RKO (cell line): ENCODE results near the gene SAMM50.
A peak's percentile ranks its signal among the peaks of the same experiment; 100 is the strongest.

Source experiments
- DNase-seq: peaks from one replicate; pipeline ENCODE4 v3.0.0-alpha.2; 2016; ENCODE audit warnings: low spot score

SAMM50 gene

DNA sequence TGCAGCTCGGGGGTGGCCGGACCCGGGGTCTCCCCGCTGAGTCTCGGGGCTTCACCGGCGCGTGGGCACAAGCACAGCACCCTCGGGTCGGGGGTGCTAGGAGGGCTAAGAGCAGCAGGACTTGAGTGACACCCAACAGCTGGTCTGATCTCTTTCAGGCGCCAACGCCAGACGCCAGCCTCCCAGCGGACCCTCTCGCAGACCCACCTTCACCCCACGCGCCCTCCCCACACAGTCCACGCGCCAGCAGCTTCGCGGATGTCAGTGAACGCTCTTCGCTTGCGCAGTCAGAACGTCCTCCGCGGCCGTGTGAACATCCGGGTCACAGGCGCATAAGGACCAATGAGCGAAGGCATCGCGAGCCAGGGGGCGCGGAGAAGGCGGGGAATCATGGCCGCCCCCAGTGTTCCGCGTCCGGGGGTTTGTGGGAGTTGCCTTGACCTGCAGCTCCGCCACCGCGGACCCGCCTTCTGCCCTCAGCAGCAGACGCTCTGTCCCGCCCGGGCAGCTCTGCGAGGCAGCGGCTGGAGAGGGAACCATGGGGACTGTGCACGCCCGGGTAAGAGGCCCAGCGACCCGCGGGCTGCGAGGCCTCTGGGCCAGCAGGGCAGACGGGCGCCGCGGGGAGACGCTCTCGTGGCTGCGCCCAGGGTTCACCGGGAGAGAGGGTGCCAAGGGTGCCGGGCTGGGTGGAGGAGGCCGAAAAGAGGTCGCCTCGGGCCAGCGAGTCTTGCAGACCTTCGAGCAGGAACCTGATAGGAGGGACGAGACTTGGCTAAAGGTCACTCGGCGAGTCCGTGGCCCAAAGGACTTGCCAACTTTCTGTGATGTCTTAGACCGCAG is at the start of gene SAMM50:
TSS of gene SAMM50 (plus strand) at position 403 of the 843 bp plus-strand sequence. CDS start at position 539, 136 bp downstream.
- peak; percentile 91 for DNase-seq

DNA sequence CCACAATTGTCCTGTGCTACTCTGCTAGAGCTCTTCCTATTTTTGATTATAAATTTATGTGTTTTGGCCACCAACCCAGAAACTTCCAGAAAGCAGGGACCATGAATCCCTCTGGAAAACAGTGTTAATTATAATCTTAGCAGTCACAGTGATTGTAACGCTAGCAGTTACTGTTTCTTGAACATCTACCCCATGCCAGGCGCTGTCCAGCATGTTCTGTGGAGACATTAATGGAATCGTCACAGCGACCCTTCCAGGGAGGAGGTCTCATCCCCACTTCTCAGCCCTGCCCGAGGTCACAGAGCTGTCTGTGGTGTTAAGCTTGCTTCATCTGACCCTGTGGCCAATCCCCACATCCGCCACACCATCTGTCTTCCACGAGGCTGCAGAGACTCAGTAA is 49.6 kb upstream of the SAMM50 start:
- no peak for DNase-seq

DNA sequence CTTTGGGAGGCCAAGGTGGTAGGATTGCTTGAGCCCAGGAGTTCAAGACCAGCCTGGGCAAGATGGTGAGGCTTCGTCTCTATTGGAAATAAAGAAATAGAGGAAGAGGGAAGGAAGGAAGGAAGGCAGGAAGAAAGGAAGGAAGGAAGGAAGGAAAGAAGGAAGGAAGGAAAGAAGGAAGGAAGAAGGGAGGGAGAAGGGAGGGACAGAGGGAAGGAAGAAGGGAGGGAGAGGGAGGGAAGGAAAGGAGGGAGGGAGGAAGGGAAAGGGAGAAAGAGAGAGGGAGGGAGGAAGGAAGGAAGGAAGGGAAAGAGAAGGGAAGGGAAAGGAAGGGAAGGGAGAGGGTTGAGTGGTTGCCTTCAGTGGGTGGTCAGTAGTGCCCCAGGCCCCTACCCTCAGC is 45.5 kb upstream of the SAMM50 start:
- no peak for DNase-seq

DNA sequence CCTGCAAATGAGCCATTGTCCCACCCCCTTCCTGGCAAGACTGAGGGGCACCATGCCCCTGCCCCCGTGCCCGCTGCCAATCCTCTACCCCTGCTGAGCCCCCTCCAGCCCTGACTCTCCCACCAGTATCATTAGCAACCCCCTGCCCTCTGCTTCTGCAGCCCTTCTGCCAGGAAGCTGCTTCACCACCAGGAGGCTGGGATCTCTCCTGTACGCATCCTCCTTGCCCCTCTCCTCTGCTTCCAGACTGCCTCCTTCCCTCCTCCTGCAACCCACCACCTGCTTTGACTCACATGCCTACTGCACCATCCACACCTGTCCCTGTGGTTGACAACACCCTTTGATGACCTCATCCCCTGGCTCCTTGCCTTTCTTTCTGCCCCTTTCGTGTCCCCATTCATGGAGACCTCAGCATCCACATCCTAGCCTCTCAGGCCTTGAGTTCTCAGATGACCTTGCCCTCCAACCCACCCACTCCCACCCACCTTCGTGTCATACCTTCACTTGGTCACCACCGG is 45.0 kb upstream of the SAMM50 start:
- DNase-seq: no peak

DNA sequence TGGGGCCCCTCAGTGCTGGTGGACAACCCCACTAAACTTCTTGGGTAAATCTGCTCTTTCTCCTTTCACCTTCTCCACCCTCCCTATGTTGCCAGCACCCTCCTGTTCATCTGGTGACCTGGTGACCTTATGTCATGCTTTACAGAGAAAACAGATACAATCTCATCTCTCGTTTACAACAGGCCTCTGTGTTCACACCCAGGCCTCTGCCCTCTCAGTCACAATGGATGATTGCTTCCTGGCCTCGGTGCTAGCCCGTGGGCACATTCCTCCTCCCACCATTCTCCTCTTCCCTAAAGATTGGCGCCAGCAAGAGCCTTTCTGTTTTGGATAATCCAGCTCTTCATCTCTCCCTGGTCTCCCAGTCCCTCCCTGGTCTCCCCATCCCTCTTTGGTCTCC is 43.9 kb upstream of the SAMM50 start:
- DNase-seq: no peak

DNA sequence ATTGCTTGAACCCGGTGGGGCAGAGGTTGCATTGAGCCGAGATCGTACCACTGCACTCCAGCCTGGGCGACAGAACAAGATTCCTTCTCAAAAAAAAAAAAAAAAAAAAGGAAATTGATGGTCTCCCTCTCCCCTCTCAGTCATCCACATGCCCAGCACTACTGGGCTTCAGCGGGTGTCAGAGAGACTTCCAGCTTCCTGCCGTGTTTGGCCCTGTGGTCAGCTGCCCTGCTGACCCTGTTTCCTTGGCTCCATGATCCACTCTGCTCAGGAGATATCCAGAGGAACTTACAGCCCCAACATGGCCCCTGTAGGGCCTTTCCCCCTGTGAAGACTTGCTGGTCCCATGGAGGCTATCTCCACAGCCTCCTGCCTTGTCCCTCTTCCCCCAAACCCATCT is 37.7 kb upstream of the SAMM50 start:
- DNase-seq: no peak

DNA sequence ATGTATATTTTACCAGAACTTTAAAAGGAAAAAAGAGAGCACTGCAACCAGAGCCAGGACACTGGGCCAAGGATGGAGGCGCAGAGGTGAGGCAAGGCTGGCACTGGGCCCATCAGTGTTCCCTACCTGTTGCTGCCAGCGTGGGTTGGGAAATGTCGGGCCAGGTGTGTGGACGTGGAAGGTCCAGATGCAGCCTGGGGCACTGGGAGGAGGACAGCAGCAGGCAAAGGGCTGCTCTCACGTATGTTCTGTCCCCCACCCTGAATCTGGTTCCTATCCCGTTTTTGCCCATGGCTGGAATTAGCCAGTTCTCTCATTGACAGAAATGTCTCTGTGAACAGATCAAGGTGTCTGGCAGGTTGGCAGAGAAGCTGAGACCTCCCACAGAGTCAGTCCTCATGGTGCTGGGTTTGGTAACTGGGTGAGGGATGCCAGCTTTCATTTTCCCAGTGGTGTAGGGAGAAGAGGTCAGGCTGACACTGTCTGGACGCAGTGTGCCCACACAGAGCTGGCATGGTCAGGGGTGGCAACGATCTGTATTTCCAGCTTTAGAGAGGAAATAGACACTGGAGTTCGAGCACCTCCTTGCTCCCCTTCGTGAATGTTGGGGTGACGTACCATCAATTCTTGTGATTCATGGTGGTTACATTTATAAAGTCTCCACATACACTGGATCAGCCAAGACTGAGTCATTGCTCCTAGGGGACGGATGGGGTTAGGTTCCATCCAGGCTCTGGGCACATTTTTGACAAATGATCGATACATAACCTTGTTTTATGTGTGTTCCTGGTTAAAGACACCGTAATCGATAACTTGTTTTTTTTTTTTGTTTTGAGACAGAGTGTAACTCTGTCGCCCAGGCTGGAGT is 35.9 kb upstream of the SAMM50 start:
- peak; percentile 56 for DNase-seq

DNA sequence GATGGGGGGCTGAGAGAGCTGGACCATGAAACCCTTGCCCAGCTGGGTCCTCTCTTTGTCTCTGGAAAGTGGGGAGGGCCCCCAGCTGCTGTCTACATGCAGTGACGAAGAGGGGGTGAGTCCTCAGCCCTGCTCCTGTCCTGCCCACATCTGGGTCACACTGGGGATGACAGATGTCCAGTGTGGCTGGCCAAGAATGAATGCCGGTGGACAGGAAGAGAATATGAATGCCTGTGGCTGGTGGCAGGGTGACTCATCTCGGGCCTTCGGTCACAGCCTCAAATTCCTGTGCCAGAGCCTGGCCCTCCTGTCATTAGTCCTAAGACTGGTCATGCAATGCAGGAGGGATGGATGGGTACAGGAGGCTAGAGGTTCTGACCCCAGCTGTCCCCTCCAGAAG is 33.9 kb upstream of the SAMM50 start:
- DNase-seq: peak; percentile 63

DNA sequence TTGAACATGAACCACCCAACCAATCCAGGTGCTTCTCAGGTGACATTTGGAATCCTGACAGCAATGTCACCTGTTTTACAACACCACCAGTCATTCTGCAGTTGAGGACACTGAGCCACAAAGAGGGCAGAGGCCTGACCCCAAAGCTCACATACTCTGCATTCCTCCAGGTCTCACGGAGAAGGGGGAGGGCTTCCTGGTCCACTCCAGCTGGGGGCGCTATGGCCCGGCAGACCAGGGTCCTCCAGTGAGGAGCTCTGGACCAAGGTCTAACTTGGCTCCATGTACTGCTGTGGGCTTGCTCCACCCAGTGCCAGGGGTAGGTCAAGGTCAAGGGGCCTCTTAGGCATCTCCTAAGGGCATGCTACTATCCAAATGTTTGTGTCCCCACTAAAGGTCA is 33.1 kb upstream of the SAMM50 start:
- no peak for DNase-seq

DNA sequence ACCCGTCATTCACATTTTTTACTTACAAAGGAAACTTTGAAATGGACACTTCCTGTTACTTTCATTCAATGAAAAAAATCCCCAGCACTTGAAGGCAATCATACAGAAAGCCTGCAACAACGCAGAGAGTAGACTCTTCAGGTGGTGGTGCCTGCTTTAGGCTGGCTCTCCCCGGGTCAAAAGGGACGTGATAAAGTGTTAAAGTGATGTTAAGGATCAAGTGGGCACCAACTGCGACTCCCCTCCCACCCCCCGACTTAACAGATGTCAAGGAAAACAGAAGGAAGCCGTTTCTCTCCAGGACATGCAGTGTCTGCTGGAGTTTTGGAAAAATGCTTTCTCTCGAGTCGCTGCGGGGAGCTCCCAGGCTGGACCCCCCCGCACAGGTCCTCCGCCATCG is 32.1 kb upstream of the SAMM50 start:
- no peak for DNase-seq

DNA sequence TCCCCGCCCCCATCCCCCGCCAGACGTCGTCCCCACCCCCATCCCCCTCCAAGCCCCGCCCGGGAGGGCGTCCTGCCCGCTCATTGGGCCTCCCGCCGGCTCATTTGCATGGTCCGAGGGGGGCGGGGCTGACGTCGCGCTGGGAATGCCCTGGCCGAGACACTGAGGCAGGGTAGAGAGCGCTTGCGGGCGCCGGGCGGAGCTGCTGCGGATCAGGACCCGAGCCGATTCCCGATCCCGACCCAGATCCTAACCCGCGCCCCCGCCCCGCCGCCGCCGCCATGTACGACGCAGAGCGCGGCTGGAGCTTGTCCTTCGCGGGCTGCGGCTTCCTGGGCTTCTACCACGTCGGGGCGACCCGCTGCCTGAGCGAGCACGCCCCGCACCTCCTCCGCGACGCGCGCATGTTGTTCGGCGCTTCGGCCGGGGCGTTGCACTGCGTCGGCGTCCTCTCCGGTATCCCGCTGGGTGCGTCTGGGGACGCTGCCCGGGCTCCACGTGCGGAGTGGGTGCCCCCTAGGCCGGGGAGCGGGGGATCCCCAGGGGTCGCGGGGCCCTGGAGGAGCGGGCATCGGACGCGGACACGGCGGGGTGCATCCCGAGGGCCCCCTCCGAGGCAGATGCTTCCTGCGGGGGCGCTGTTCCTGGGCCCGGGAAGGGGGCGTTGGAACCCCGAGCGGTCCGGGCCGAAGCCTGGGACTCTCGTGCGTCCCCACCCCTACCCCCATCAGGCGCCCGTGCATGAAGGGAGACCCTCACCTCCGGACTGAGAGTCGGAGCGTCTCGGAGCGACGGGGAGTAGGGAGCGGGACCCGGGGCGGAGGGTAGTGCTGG is 31.4 kb upstream of the SAMM50 start, which contains the start of gene PNPLA3:
TSS of gene PNPLA3 (plus strand) at position 175 of the 834 bp plus-strand sequence. CDS start at position 282, 107 bp downstream.
- DNase-seq: peak; percentile 84

DNA sequence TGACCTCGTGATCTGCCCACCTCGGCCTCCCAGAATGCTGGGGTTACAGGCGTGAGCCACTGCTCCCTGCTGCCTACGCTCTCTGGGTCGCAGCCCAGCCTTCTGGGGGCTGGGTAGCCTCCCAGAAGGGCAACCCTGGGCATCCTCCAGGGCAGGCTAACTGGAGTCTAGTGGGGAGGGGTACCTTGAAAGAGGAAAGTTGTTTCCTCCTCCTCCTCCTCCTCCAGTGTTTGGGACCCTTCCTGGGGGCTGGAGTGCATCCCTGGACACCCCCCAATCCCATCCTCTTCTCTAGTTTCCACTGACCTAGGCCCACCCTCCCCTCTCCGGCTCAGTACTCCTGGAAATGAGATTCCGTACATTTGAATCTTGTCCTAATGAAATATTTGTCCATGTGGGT is 30.4 kb upstream of the SAMM50 start:
- no peak for DNase-seq

DNA sequence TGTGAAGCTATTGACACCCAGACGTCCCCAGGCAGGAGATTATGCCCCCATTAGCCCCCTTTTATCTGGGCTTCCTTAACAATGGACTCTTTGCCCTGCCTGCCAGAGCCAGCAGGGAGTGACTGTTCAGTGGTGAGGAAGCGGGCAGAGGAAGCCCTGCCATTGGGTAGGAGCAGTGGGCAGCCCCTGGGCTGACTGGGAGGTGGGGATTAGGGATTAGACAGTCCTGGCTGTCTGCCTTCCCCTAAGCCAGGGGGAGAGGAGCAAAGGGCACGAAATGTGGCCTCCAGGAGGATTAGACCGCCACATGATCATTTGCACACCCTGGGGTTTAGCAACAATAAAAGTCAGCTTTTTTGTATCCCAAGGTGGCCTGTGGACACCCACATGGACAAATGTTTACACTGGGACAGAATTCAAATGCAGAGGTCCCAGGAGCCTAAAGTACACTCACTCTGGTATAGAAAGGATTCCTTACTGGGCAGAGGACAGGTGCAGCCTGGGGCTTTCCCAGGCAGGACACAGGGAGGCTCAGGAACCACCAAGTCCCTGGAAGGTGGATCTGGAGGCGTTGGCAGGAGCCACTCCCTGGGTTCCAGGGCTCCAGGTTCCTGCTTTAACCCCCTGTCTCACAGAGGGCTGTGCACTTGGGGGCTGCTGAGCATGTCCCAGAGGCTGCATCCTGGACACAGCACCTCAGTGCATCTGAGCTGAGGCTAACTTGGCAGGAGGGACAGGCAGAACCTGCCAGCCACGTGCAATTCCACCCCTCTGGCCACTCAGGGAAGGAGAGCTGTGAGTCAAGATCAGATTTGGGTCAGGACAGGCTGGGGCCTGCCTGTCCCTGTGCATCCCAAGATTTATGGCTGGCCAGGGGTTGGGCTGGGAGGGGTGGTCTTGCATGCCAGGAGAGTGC is 29.6 kb upstream of the SAMM50 start:
- DNase-seq: no peak

DNA sequence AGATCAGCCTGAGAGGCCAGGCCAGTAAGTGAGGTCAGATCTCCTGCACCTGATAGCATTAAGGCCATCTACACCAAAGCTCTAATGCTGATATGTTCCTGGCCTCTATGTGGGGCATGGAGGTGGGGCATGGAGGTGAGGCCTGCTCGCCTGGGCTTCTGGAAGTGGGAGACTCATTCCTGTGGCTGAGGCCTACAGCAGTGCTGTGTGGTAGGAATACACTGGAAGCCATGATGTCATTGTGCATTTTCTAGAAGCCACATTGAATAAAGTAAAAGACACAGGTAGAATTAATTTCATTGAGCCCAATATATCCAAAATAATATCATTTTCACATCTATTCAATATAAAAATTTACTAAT is 28.9 kb upstream of the SAMM50 start:
- DNase-seq: no peak

DNA sequence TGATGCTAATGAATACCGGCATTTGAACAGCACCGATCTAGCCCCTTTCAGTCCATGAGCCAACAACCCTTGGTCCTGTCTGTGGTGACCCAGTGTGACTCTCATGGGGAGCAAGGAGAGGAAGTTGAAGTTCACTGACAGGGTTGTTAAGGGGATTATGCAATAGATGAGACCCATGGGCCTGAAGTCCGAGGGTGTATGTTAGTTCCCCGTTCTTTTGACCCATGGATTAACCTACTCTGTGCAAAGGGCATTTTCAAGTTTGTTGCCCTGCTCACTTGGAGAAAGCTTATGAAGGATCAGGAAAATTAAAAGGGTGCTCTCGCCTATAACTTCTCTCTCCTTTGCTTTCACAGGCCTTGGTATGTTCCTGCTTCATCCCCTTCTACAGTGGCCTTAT is 26.8 kb upstream of the SAMM50 start:
- DNase-seq: no peak

DNA sequence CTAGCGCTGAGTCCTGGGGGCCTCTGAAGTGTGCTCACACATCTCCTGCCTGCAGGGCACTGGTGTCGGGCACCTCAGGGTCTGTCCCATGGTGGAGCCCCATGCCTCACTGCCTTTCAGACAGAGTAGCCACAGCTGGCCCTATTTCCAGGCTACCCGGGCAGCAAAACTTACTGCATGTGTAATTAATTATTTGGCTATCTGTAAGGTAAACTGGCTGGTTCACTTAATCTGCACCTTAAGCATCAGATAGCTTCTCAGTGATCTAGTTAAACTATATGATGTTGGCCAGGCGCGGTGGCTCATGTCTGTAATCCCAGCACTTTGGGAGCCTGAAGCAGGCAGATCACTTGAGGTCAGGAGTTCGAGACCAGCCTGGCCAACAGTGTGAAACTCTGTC is 26.3 kb upstream of the SAMM50 start:
- no peak for DNase-seq

DNA sequence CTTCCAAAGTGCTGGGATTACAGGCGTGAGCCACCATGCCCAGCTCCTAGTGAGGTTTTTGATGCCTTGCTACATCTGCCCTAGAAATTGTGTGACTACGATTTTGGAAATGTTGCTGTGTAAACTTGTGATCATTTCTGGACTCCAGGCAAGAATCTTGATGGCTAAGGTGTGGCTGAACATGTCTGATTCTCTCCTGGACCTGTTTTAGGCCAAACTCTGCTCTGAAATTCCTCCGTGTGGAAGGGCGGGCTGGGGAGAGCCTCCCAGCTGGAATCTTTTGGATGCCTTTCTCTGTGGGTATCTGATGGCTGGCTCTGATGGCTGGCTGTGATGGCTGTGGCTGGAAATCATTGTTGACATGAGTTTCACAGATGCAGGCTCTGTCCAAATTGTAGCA is 23.5 kb upstream of the SAMM50 start:
- no peak for DNase-seq

DNA sequence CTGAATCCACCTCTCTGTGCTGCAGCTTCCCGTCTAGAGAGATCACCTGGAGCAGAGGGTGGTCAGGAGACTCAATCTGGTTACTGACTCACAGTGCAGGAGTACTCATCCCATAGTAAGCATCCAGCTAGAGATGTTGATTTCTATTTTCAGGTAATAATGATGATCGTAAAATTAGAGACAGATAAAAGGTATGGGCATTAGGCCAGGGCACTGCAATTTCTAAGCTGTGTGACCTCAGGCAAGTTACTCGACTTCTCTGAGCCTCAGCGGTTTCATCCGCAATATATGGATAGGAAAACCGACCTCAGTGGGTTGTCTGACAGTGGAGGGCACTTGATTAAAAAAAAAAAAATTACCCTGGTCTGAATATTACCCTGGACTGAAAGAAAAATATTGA is 13.8 kb upstream of the SAMM50 start:
- DNase-seq: no peak

DNA sequence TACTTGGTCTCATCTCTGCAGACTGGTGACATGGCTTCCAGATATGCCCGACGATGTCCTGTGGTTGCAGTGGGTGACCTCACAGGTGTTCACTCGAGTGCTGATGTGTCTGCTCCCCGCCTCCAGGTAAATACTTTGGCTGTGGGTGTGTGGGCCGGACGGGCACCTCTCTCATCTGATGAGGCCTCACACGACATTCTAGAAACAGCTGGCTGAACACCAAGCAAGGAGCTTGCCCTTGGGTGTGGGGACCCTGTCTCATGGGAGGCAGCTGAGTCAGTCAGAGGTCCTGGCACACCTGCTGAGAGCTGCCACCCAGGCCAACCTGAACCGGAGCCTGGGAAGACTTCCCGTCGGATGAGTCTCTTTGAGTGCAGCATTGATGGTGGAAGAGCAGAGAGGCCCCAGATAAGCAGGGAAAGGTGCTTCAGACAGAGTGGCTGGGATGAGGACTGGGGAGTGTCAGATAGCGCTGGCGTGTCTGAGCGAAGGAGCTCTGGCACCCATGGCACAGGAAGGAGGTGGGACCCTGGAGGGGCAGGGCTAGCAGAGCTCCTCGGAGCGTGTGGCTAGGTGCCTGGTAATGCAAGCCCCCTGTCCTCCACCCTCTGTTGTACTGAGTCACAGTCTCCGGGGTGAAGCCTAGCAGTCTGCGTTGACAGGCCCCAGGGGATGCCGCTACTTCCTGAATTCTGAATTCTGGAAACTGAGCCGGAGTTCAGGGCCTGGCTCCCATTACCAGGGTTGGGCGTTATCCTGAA is 10.4 kb upstream of the SAMM50 start:
- no peak for DNase-seq
